HEK293T (cell line): Measurements from ENCODE around the gene PKNOX2.

Source experiments
- ARNT ChIP-seq: fragments of 450-650 bp; IDR thresholded peaks from 2 replicates; pipeline ENCODE4 v1.6.1; 2017; ENCODE audit warnings: mild to moderate bottlenecking
- BHLHE40 ChIP-seq: fragments of 450-650 bp; IDR thresholded peaks from 2 replicates; pipeline ENCODE4 v1.6.1; 2016; ENCODE audit warnings: mild to moderate bottlenecking, moderate library complexity, borderline replicate concordance
- CTBP1 ChIP-seq: fragments of 450-650 bp; IDR thresholded peaks from 2 replicates; pipeline ENCODE4 v1.6.1; 2016; ENCODE audit warnings: borderline replicate concordance
- ELF4 ChIP-seq: fragments of 450-650 bp; IDR thresholded peaks from 2 replicates; pipeline ENCODE4 v1.6.1; 2017; ENCODE audit warnings: antibody characterized with exemption
- FOXA1 ChIP-seq: fragments of 450-650 bp; IDR thresholded peaks from 2 replicates; pipeline ENCODE4 v1.6.1; 2016; ENCODE audit warnings: mild to moderate bottlenecking
- FOXM1 ChIP-seq: fragments of 450-650 bp; IDR thresholded peaks from 2 replicates; pipeline ENCODE4 v1.6.1; 2017; ENCODE audit warnings: mild to moderate bottlenecking, borderline replicate concordance
- HDGF ChIP-seq: fragments of 450-650 bp; IDR thresholded peaks from 2 replicates; pipeline ENCODE4 v1.6.1; 2017; ENCODE audit warnings: antibody characterized with exemption, borderline replicate concordance
- L3MBTL2 ChIP-seq: fragments of 450-650 bp; conservative IDR thresholded peaks from 2 replicates; pipeline ENCODE4 v1.6.1; 2016; ENCODE audit warnings: mild to moderate bottlenecking
- LEF1 ChIP-seq: fragments of 450-650 bp; IDR thresholded peaks from 2 replicates; pipeline ENCODE4 v1.6.1; 2017; ENCODE audit warnings: mild to moderate bottlenecking, borderline replicate concordance
- NFRKB ChIP-seq: fragments of 450-650 bp; IDR thresholded peaks from 2 replicates; pipeline ENCODE4 v1.6.1; 2016; ENCODE audit warnings: mild to moderate bottlenecking, moderate library complexity
- SP1 ChIP-seq: fragments of 450-650 bp; IDR thresholded peaks from 2 replicates; pipeline ENCODE4 v1.6.1; 2017
- SUZ12 ChIP-seq: fragments of 450-650 bp; IDR thresholded peaks from 2 replicates; pipeline ENCODE4 v1.6.1; 2016; ENCODE audit warnings: mild to moderate bottlenecking
- TARDBP ChIP-seq: fragments of 450-650 bp; IDR thresholded peaks from 2 replicates; pipeline ENCODE4 v1.6.1; 2016

DNA sequence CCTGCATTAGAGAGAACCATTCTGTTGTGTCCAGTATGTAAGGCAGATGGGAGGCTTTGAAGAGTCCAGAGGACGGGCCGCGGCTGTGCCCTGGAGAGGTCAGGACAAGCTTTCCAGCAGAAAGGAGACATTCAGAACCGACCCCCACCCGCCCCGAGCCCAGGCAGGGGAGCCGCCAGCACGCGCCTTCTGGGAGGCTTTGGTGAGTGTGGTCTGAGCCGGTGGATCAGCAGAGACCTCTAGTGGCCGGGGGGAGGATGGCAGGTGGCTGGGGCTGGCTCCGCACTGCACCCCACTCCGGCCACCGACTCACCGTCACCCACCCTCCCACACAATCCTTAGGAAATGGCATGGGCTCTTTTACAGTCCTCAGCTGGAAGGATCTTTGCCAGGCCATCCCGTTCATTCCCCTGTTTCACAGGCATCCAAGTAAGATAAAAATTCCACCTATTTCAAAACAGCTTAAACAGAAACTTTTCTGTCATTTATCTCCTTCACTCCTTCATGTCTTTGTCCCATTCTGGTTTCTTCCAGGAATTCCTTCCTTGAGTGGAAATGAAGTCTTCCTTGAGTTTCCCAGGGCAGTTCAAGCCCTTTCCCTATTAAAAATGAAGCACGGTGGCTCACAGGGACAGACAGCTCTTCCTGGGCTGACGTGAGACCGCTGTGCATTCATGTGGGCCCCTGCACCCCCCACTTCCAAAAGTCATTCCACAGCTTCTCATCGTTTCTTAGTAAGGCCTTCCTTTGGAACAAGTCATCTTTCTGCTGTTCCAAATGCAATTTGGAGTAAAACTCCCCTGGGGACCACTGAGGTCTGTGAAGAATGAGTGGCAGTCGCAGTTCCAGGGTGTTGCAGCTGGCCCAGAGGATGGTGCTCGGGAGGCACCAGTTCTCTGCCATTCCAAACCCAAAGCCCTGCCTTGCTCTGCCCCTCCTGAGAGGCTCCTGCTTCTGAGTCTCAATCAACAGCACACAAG lies 240.6 kb downstream of the PKNOX2 start:
- no peak for TF ChIP-seq CTBP1
- no peak for TF ChIP-seq SUZ12
- TF ChIP-seq ARNT = no peak
- TF ChIP-seq LEF1 = no peak
- TF ChIP-seq BHLHE40 = no peak
- no peak for TF ChIP-seq ELF4
- TF ChIP-seq SP1 = no peak
- no peak for TF ChIP-seq FOXM1
- TF ChIP-seq FOXA1 = no peak
- TF ChIP-seq HDGF = no peak
- no peak for TF ChIP-seq NFRKB
- peak; percentile 87 for TF ChIP-seq L3MBTL2
- TF ChIP-seq TARDBP = no peak
